ENCODE data around the gene MYO5A.
A peak's percentile ranks its signal among the peaks of the same experiment; 100 is the strongest.
"Not testable (repeated sequence)": the region's sequence is repeated elsewhere in the genome, so short reads cannot be mapped to it uniquely, and the experiment has no call there.

MYO5A gene

GRCh38 chr15:52566889-52567288 lies 38.2 kb upstream of the MYO5A start:
- DNase-seq (ENCODE audit: low read depth), result no peak
- TF ChIP-seq CTCF (IDR thresholded peaks at IDR 0.05; ENCODE audit: insufficient read depth, low read depth, low read length, missing control alignments), result no peak
- peak overlapping the region; percentile 84 for H3K4me3 ChIP-seq (ENCODE audit: low read length)

- DNase-seq (ENCODE audit: low read depth); H3K4me3 ChIP-seq (ENCODE audit: low read length): not testable (repeated sequence)
Measured at GRCh38 chr15:52565417-52566358, 37.0 kb upstream of the MYO5A start.

- no peak for DNase-seq (ENCODE audit: low read depth)
- no peak for TF ChIP-seq CTCF (IDR thresholded peaks at IDR 0.05; ENCODE audit: insufficient read depth, low read depth, low read length, missing control alignments)
- no peak overlapping the region for H3K4me3 ChIP-seq (ENCODE audit: low read length)
Measured at GRCh38 chr15:52563501-52564060, 34.9 kb upstream of the MYO5A start.

- no peak for TF ChIP-seq CTCF (IDR thresholded peaks at IDR 0.05; ENCODE audit: insufficient read depth, low read depth, low read length, missing control alignments)
- H3K4me3 ChIP-seq (ENCODE audit: low read length), result no peak overlapping the region
- peak; percentile 59 for DNase-seq (ENCODE audit: low read depth)
Measured at GRCh38 chr15:52559575-52559974, 30.9 kb upstream of the MYO5A start.

DNA sequence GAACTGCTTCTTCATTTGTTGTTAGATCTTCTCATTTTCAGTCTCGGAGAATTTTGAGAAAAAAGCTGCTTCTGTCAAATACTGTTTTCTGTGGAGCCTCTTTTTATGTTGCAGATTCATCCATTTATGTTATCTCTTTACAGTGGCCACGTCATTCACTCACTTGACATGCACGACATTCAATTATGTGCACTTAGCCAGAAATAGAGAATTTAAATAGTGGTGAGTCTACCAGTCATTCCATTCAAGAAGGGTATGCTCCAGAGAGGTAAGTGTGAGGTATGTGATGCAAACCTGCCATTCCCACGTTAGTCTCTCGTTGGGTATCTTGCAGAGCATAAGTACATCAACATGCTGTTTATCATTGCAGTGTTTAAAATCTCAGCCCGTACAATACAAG lies 30.3 kb upstream of the MYO5A start:
- H3K4me3 ChIP-seq (ENCODE audit: low read length), result no peak overlapping the region
- DNase-seq (ENCODE audit: low read depth), result no peak
- TF ChIP-seq CTCF (IDR thresholded peaks at IDR 0.05; ENCODE audit: insufficient read depth, low read depth, low read length, missing control alignments), result no peak

- H3K4me3 ChIP-seq (ENCODE audit: low read length), result peak overlapping the region; percentile 25
- no peak for TF ChIP-seq CTCF (IDR thresholded peaks at IDR 0.05; ENCODE audit: insufficient read depth, low read depth, low read length, missing control alignments)
- peak; percentile 97 for DNase-seq (ENCODE audit: low read depth)
Measured at GRCh38 chr15:52558196-52558595, 29.5 kb upstream of the MYO5A start.

DNA sequence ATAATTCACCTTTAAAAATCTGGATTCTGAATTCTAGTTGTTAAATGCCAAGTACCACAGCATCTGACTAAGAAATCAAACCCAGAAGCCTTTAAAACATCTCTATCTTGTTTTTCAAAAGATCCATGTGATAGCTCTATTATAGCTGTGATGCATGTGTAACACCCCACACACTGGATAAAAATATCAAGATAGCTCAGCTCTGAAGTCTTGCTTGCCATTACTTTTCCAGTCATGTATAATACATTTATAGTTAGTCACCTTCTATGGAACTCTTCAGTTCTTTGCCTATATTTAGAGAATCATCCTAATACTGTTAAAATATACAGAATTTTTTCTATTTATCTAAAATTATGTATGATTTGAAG lies 28.6 kb upstream of the MYO5A start:
- no peak for DNase-seq (ENCODE audit: low read depth)
- no peak overlapping the region for H3K4me3 ChIP-seq (ENCODE audit: low read length)
- TF ChIP-seq CTCF (IDR thresholded peaks at IDR 0.05; ENCODE audit: insufficient read depth, low read depth, low read length, missing control alignments), result no peak
